CD4-positive, alpha-beta T cell treated with Interleukin-2 at 100 ng/mL for 4 hours (primary cell): Measurements from ENCODE around the gene PTPRQ.

Experiments
- DNase-seq: peaks from one replicate; pipeline ENCODE4 v3.0.0-alpha.2; 2020; ENCODE audit warnings: low spot score

PTPRQ gene

GRCh38 chr12:80702889-80703805 is 259.1 kb downstream of the PTPRQ start:
- DNase-seq: no peak

GRCh38 chr12:80704420-80704819 is 260.4 kb downstream of the PTPRQ start:
- no peak for DNase-seq

GRCh38 chr12:80707126-80707829 is 263.2 kb downstream of the PTPRQ start, which contains the start of gene MYF6:
Gene MYF6 (plus strand): TSS chr12:80707634. CDS start chr12:80707720, 86 bp downstream.
- DNase-seq: no peak

- no peak for DNase-seq
These were observed 263.8 kb downstream of the PTPRQ start for GRCh38 chr12:80707830-80708258.

GRCh38 chr12:80708259-80708974 is 264.4 kb downstream of the PTPRQ start:
- no peak for DNase-seq

GRCh38 chr12:80708975-80709328 is 264.9 kb downstream of the PTPRQ start:
- DNase-seq: no peak

- DNase-seq: no peak
These were observed 266.0 kb downstream of the PTPRQ start for GRCh38 chr12:80709811-80710726.

- DNase-seq: no peak
These were observed 266.9 kb downstream of the PTPRQ start for GRCh38 chr12:80710727-80711449.

- DNase-seq: no peak
These were observed 267.8 kb downstream of the PTPRQ start for GRCh38 chr12:80711866-80712265.

GRCh38 chr12:80712866-80713265 is 268.8 kb downstream of the PTPRQ start:
- no peak for DNase-seq

- no peak for DNase-seq
These were observed 269.4 kb downstream of the PTPRQ start for GRCh38 chr12:80713419-80713818.

GRCh38 chr12:80714055-80714454 is 270.0 kb downstream of the PTPRQ start:
- DNase-seq: no peak

GRCh38 chr12:80714846-80715245 is 270.8 kb downstream of the PTPRQ start:
- DNase-seq: no peak

GRCh38 chr12:80715713-80716249 is 271.7 kb downstream of the PTPRQ start:
- no peak for DNase-seq

- DNase-seq: no peak
These were observed 272.8 kb downstream of the PTPRQ start, which contains the start of gene MYF5 for GRCh38 chr12:80716696-80717469. Gene MYF5 (plus strand): TSS chr12:80716912. CDS start chr12:80717064, 152 bp downstream.

GRCh38 chr12:80717856-80718255 is 273.8 kb downstream of the PTPRQ start:
- no peak for DNase-seq

- no peak for DNase-seq
These were observed 276.5 kb downstream of the PTPRQ start for GRCh38 chr12:80720516-80720915.

GRCh38 chr12:80721326-80721725 is 277.3 kb downstream of the PTPRQ start:
- DNase-seq: no peak
